Loucy (cell line): ENCODE measurements around the gene FGD1.

Experiments used
- EZH2phosphoT487 ChIP-seq: fragments of 200-600 bp; IDR thresholded peaks from 2 replicates; pipeline ENCODE4 v1.6.1; 2018; ENCODE audit warnings: antibody characterized with exemption, mild to moderate bottlenecking, moderate library complexity, borderline replicate concordance
- TF ChIP-seq, protein P1 (sequence below): fragments of 200-600 bp; sonication (generic); conservative IDR thresholded peaks from 2 replicates; pipeline ENCODE4 v1.5.1; 2014; ENCODE audit warnings: mild to moderate bottlenecking, antibody characterized with exemption, low read length

DNA sequence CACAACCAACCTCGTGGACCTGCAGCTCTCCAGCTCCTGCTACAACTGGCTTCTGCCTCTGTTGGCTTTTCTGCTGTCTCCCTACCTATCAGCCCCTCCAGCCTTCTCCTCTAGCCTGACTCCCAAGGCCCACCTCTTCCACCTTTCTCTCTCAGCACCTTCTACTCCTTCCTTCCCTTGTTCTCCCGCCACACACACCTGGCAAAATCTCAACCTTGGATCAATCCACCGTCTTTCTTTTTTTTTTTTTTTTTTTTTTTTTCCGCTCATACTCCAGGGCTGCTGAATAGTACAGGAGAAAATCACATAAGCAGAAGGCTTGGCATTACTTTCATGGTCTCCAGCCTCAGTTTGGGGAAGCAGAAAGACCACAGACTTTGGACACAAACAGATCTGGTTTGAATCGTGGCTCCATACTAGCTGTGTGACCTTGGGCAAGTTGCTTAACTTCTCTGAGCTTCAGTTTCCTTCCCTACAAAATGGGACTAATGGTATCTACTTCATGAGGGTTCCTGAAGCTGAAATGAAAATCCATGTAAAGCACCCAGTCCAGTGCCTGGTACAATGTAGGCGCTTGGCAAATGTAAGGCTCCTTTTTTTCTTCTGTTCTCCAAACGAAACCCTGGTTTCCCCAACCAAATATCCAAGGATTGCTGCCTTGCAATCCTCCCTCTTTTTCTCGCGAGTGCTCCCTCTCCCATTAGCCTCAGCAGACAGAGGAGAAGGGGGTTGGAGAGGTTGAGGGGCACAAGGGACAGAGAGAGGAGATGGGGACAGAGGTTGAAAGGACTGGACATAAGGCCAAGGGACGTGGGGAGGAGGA lies 1.7 kb downstream of the FGD1 start:
- TF ChIP-seq, protein P1, sequence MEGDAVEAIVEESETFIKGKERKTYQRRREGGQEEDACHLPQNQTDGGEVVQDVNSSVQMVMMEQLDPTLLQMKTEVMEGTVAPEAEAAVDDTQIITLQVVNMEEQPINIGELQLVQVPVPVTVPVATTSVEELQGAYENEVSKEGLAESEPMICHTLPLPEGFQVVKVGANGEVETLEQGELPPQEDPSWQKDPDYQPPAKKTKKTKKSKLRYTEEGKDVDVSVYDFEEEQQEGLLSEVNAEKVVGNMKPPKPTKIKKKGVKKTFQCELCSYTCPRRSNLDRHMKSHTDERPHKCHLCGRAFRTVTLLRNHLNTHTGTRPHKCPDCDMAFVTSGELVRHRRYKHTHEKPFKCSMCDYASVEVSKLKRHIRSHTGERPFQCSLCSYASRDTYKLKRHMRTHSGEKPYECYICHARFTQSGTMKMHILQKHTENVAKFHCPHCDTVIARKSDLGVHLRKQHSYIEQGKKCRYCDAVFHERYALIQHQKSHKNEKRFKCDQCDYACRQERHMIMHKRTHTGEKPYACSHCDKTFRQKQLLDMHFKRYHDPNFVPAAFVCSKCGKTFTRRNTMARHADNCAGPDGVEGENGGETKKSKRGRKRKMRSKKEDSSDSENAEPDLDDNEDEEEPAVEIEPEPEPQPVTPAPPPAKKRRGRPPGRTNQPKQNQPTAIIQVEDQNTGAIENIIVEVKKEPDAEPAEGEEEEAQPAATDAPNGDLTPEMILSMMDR: no peak
- TF ChIP-seq EZH2phosphoT487: no peak
